GM18867 (cell line): ENCODE measurements around the gene PTPRN2.

Source experiments
- ATAC-seq: cut with Tn5 transposase; IDR thresholded peaks from one replicate; pipeline ENCODE4 v1.9.1; 2021; ENCODE audit warnings: mild to moderate bottlenecking, moderate library complexity; ENCODE audit not compliant: unreplicated experiment

Gene PTPRN2

GRCh38 chr7:158374146-158374545, 213.5 kb downstream of the PTPRN2 start:
- ATAC-seq, result no peak

- no peak for ATAC-seq
Measured at GRCh38 chr7:158373476-158374133, 214.0 kb downstream of the PTPRN2 start.

- no peak for ATAC-seq
Measured at GRCh38 chr7:158372400-158373342, 215.0 kb downstream of the PTPRN2 start.

- ATAC-seq, result no peak
Measured at GRCh38 chr7:158371856-158372255, 215.8 kb downstream of the PTPRN2 start.

DNA sequence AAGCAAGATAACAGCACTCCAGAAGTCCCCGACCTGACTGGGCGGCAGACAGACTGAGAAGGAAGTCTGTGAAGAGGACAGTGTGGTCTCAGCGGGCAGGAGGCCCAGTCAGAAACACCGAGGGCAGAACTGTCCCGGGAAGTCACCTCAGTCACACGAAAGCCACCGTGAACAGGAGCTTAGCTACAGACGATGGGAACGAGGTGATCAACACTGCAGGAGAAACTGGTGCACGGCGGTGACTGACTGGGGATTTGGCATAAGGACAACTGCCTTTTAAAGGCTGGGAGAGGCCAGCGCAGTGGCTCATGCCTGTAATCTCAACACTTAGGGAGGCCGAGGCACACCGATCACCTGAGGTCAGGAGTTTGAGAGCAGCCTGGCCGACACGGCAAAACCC, 217.8 kb downstream of the PTPRN2 start:
- no peak for ATAC-seq

DNA sequence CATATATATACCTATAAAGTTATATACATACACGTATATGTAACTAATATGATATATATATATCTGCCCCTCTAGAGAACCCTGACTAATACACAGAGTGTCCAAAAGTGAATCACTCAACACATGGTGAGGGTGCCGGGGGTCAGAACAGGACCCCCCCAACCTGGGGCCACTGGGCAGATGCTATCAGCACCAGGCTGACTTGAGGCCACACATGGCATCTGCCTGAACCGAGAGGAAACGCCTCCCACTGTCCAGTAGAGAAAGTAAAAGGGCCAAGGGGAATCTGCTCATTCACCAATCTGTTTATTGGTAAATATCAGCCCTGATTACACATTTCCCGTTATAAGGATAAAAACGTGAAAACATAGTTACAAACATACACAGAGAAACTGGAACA, 218.3 kb downstream of the PTPRN2 start:
- no peak for ATAC-seq

GRCh38 chr7:158368449-158368848, 219.2 kb downstream of the PTPRN2 start:
- no peak for ATAC-seq

DNA sequence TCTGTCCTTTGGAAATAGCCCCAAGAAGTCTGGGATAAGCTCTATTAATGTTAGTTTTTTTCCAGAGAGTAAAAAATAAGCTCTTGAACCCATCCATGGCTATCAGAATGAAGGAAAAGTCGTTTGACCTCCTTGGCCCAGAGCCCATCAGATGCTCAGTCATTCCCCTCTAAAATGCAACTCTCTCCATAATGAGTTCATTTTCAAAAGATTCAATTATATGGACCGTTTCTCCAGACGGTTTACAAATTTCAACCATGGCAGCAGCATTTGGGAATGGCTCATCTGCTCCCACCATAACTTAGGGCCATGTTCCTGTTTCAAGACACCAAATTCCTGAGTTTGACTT, 220.0 kb downstream of the PTPRN2 start:
- ATAC-seq, result no peak

DNA sequence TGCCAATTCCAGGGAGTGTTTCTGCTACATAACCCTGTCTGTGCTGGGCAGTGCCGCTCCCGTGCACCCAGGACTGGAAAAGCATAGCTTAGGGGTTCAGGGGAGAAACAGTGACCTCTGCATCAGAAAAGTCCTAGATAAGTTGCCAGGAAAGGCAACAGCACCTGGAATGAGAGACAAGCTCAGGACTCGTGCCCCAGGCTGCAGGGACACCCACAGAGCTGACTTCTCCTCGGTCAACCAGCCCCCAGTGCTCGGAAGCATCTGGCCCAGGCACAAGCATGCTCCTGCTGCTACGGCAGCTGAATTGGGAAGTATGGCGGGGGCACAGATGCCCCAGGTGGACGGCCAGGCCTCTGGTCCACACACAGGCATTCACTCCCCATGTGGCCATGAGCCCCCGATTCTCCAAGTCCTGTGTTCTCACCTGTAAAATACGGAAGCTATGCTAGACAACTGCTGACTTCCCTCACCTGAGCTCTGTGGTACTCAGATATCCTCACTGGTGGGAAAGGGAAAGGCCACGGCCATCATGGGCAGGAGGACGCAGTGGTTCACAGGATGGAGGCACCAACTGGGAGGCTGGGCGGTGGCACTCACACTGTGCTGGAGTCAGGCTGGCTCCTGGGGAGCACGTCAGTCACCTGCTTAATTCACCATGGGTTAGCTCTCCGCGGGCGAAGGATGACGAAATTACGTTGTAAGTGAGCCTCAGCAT, 220.5 kb downstream of the PTPRN2 start:
- ATAC-seq, result no peak

DNA sequence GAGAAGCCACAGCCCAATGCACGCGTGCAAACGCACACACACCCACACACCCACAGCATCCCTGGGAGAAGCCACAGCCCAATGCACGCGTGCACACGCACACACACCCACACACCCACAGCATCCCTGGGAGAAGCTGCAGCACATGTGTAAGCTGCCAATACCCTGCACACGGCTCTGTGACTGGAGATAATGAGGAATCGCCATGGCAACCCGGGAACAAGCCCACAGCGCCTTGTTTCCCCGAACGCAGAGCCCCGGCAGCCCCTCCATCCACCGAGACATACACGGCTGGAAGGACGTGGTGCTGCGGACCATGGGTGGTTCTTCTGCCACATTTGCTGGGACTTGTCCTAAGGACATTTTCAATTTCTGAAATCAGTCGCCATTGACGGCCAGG, 221.3 kb downstream of the PTPRN2 start:
- ATAC-seq, result no peak

DNA sequence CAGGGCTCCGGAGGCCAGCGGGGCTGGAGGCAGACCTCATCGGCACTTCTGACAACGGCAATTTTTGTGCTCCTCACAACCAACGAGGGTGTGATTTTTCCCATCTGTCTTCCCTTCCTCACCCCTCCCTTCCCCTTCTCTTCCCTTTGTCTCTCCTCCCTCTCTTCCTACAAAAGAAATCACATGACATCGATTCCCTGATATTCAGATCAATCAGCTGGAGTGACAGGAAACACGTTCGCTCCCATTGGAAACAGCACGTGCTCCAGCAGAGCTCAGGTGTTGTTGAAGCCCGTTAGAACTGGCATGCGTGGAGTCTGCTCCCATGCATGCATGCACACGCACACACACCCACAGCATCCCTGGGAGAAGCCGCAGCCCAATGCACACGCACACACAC, 222.4 kb downstream of the PTPRN2 start:
- ATAC-seq, result no peak

DNA sequence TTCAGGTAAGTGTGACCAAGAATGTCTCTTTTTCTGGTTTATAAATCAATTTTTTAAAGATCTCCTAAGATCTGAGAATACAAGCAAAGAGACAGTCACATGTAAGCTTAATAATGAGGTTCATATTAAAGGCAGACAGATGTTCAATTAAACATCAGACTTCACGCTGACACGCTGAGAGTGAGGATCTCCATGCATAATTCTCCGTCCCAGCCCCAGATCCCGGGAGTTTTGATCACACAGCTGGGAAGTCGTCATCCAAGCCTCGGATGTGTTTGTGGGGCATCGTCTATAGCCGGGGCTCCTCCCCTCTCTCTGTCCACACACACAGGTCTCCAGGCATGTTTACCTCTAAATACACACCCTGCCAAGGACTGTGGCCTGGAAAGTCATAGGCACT, 223.2 kb downstream of the PTPRN2 start:
- no peak for ATAC-seq

DNA sequence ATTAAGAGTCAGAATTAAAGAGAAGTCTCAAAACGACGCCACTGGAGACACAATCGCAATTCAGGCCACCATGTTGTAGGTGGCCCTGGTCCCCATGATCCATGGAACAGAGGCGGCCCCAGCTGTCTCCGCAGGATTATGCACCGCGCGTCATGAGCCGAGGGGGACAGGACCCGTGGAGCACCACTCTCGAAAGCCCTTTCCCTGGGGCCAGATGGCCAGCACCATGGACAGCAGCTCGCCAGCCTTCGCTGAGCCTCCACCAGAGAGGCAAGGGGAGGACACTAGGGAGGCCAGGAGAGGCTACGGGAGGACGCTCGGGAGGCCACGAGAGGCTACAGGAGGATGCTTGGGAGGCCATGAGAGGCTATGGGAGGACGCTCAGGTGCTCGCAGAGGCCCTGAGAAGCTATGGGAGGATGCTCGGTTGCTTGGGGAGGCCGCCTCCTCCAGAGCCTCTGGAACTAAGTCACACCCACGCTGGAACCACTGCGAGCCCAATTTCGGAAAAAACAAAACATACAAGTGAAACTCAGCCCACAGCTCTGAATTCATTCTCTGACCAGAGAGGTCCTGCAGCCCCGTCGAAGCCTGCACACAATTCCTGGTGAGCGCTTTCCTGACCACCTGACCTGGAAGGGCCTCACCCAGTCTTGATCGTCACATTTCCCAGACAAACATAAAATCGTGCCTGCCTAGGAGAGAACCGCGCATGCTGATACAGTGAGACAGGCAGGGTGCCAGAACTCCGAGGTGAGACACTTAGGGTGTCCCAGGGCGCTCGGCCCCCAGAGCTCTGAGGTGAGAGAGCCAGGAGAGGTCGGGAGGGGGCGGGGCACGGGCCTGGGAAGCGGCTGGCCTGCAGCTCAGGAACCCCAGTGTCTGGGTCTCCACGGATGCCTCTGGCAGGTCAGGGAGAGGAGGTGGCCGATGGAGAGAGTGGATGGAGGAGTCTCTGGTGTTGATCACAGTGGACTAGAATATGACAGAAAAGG, 224.4 kb downstream of the PTPRN2 start:
- no peak for ATAC-seq

DNA sequence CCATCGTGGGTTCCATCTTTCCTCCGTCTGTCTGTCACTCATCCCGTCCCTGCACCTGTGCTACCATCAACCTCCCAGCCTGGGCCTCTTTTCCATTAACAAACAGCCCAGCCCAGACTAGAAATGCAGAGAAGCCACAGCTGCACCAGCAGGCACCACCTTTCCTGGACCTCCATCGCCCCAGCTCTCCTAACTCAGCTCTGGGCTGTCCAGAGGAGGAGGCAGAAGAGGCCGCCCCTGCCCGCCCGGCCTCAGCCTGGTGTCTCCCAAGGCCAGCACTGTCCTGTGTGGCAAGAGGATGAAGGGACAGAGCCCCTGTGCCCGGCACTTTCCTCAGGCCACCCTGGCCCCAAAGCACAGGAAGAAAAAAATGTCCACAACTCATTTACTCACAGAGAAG, 225.6 kb downstream of the PTPRN2 start:
- no peak for ATAC-seq

- ATAC-seq, result no peak
Measured at GRCh38 chr7:158361326-158361946, 226.2 kb downstream of the PTPRN2 start.

- no peak for ATAC-seq
Measured at GRCh38 chr7:158358926-158359645, 228.5 kb downstream of the PTPRN2 start.

DNA sequence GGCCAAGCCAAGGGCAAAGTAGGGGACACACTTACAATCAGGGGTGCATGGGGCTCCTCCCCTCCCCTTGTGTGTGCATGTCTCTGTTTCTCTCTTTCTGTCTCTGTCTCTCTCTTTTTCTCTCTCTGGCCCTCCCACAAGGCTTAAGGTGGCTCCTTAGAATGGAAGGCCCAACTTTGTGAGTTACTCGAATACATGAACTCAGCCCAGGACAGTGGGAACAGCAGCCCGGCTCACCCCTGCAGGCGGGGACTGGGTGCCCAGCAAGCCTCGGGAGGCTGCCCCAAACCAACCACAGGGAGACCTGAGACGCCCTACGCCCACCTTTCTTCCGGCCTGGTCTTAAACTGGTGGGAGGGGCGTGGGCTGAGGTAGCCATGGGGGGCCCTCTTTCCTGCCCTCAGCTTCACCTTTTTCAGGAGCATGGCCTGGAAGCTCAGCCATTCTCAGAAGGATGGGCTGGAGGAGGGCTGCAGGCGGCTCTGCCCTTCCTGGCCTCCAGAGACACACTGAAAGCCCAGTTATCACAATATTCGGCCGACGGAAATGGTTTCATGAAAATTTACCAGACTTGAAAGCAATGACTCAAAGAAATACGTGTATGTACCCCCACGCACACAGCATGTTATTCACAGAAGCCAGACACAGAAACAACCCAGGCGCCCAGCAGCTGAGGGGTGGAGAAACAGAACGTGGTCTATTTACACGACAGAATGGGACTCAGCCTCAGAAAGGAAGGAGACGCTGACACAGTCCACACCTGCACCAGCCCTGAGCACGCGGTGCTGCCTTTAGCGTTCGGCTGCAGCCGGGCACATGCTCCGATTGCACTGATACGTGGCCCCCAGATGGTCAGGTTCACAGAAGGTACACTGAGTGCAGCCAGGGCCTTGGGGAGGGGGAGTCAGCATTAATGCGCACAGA, 229.5 kb downstream of the PTPRN2 start:
- ATAC-seq, result no peak
